GM12864 (cell line): ENCODE results near the gene CRTAC1.

Experiments
- DNase-seq: peaks from one replicate; pipeline ENCODE4 v3.0.0-alpha.2; 2011; ENCODE audit warnings: low read depth
- H3K4me3 ChIP-seq: 2 replicates; pipeline ENCODE4 v1.5.1; 2011; ENCODE audit warnings: mild to moderate bottlenecking, low read depth, low read length, control low read depth
- TF ChIP-seq, protein P1 (sequence below): IDR thresholded peaks from 2 replicates; pipeline ENCODE4 v1.5.1; 2011; ENCODE audit warnings: low read depth, mild to moderate bottlenecking, moderate library complexity, low read length, control low read depth, inconsistent platforms; ENCODE audit errors: missing control alignments

Gene CRTAC1

DNA sequence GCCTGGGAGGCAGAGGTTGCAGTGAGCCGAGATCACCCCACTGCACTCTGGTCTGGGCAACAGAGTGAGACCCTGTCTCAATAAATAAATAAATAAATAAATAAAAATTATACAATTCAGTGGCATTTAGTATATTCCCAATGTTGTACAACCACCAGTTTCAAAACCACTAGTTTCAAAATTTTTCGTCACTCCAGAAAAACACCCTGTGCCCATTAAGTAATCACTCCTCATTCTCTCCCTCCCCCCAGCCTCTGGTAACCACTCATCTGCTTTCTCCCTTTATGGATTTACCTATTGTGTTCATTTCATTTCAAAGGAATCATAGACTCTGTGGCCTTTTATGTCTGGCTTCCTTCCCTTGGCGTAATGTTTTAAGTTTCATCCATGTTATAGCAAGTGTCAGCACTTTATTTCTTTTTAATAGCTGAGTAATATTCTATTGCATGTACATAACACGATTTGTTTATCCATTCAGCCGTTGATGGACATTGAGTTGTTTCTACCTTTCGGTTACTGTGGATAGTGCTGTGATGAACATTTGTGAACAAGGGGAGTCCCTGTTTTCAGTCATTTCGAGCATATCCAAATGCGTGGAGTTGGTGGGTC is 210.2 kb downstream of the CRTAC1 start:
- DNase-seq, result no peak
- no peak overlapping the region for H3K4me3 ChIP-seq
- TF ChIP-seq, protein P1, sequence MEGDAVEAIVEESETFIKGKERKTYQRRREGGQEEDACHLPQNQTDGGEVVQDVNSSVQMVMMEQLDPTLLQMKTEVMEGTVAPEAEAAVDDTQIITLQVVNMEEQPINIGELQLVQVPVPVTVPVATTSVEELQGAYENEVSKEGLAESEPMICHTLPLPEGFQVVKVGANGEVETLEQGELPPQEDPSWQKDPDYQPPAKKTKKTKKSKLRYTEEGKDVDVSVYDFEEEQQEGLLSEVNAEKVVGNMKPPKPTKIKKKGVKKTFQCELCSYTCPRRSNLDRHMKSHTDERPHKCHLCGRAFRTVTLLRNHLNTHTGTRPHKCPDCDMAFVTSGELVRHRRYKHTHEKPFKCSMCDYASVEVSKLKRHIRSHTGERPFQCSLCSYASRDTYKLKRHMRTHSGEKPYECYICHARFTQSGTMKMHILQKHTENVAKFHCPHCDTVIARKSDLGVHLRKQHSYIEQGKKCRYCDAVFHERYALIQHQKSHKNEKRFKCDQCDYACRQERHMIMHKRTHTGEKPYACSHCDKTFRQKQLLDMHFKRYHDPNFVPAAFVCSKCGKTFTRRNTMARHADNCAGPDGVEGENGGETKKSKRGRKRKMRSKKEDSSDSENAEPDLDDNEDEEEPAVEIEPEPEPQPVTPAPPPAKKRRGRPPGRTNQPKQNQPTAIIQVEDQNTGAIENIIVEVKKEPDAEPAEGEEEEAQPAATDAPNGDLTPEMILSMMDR, result no peak

DNA sequence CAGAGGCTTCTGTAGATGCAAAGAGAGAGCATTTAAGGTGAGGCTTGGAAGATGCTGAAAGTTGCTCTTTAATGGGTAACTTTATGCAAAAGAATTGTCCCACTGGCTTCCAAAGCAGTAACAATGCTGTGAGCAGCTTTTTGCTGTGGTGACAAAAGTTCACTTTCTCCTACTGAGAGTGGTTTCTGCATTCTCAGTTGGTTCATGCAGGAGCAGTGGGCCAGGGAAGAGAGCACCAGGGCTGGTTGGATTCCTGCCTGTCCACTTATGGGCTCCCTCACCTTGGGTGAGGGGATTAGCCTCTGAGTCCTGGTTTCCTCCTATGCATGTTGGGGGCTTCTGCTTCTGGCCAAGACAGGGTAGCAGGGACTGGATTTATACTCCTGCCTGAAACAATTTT is 211.8 kb downstream of the CRTAC1 start:
- TF ChIP-seq, protein P1, result no peak
- DNase-seq, result no peak
- H3K4me3 ChIP-seq, result no peak overlapping the region

DNA sequence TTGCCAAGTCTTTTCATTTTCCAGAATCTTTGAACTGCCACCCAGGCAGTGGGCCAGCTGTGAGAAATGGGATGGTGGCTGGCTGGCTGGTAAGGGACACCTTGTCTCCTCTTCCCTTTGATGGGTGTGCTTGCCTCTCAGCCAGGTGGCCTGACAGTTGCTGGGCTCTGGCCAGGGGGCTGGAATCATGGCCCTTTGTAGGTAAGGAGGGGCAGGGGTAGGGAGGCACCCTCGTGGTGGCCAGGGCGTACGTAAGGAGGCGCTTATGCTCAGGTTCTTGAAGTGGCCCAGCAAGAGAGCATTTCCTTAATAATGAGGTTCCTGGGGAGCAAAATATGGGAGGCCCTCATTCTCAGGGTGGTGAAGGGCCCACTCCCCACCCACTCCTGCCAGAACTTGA is 213.8 kb downstream of the CRTAC1 start:
- TF ChIP-seq, protein P1, result no peak
- no peak overlapping the region for H3K4me3 ChIP-seq
- DNase-seq, result no peak
